Right cardiac atrium (tissue), 5 donors: ENCODE data around the gene ASPN. TPM values are rescaled to one million over a fixed set of nuclear protein-coding genes. Genes with fewer than 3 reads are reported as not detected.
A peak's percentile ranks its signal among the peaks of the same experiment; 100 is the strongest.
"Not testable (repeated sequence)": the region's sequence is repeated elsewhere in the genome, so short reads cannot be mapped to it uniquely, and the experiment has no call there.

Experiments
- ATAC-seq, 2 donors: fragments of 200-7000 bp; cut with Tn5 transposase; one replicate each; pipeline versions ENCODE4 v1.8.0 to v1.9.1; 2020; ENCODE audit warnings: moderate library complexity in 2 of 2, mild to moderate bottlenecking in 1 of 2
- DNase-seq, 3 donors: peaks; one replicate each; pipeline ENCODE4 v3.0.0-alpha.2; 2020
- H3K27ac ChIP-seq: one replicate; pipeline ENCODE4 v1.5.1; 2013; ENCODE audit warnings: mild to moderate bottlenecking, low read length, control low read depth, moderate library complexity
- H3K27me3 ChIP-seq: one replicate; pipeline ENCODE4 v1.6.1; 2013; ENCODE audit not compliant: control insufficient read depth, insufficient read depth
- H3K4me1 ChIP-seq: one replicate; pipeline ENCODE4 v1.6.1; 2013; ENCODE audit warnings: low read length; ENCODE audit not compliant: control insufficient read depth, insufficient read depth
- H3K4me3 ChIP-seq: one replicate; pipeline ENCODE4 v1.5.1; 2013; ENCODE audit warnings: low read length, control low read depth
- H3K9me3 ChIP-seq: one replicate; pipeline ENCODE4 v1.6.1; 2013; ENCODE audit warnings: low read length; ENCODE audit not compliant: control insufficient read depth
- WGBS: extraction: QIAGEN DNeasy Blood & Tissue Kit; methylation state at CpG from one replicate; pipeline ENCODE4 v1.1.7; 2013; 5-methylcytosine and 5-hydroxymethylcytosine counted together
- intact Hi-C, 4 donors: fragments of 100-400 bp; cut with DNase I; formaldehyde crosslinking; loops; one replicate each; pipeline versions ENCODE4 v1.11.0 to v1.14.0; 2022 to 2023
- polyA plus RNA-seq: library from polyadenylated mRNA; stranded (reverse); fragments of 200-250 nt; gene quantifications from one replicate; pipeline ENCODE4 v1.2.3, GENCODE V29; 2013
- total RNA-seq, 4 donors: library from RNA; stranded (reverse); fragmentation: NEBNext Ultra II Directional; extraction: Animal tissue kit (Norgen Biotek cat#: 25700); gene quantifications; one replicate each; pipeline ENCODE4 v1.2.1, GENCODE V29; 2021
- donor health status: healthy with polysubstance abuse.
- donor health status: DM: no; HTN: yes; CAD: no.
- donor health status: DM: no; HTN: no; CAD: no.
- donor health status: DM: no; HTN: yes; CAD: no; lungs with severe emphysema.
- donor health status: DM: yes; HTN: yes; CAD: no.

The ASPN gene
- total and polyA plus RNA-seq, 5 donors, result 7.0 to 18.8 (median 9.8) TPM

DNA sequence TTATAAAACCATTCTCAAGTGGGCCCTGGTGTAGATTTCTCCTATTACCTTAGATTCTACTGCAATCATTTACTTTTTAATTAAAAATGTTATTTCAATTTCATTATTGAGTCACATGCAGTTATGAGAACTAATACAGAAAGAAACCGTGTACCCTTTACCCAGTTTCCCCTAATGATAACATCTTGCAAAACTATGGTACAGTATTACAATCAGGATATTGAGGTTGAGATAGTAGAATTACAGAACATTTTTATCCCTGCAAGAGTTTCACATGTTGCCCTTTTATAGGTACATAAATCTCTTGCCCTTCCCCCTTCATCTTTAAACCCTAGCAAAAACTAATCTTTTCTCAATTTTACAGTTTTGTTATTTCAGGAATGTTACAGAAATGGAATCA, 47.0 kb downstream of the ASPN start:
- WGBS, result 90% methylated on average over 1 of the region's 1 CpG
- intact Hi-C loops, result loop anchor here in 2 of 4 donors (10.0 kb wide), 1 partner anchor 90 kb away; no protein-coding TSS in a partner anchor
- ATAC-seq, result no peak

DNA sequence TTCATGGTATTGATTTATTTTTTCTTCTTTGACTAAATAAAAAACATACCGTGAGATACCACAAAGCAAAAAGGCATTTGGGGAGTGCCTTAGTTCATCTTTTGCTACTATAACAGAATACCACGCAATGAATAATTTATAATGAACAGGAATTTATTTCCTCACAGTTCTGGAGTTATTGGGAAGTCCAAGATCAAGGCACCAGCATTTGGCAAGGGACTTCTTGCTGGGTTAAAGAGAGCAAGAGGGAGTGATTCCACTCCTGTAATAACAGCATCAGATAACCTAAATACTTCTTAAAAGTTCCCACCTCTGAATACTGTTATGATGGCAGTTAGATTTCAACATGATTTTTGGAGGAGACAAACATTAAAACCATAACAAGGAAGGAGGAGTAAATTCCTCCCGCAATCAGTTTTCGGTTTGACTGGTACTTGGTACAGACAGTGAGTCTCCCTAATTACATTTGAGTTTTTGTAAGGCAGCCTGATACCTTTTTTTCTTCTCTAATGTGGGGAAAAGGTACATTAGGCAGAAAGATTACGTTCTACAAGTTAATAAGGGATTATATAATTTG, 49.2 kb downstream of the ASPN start:
- no peak overlapping the region for H3K27ac ChIP-seq

More for the DNA sequence above, 47.0 kb downstream of the ASPN start:
- Histone ChIP-seq H3K27ac (no peak overlapping the region), H3K4me3 (no peak overlapping the region), H3K27me3 (no peaks in the 10 kb centered on the region), H3K4me1 (no peaks in the 10 kb centered on the region), H3K9me3 (no peaks in the 10 kb centered on the region)
- no peak for DNase-seq

DNA sequence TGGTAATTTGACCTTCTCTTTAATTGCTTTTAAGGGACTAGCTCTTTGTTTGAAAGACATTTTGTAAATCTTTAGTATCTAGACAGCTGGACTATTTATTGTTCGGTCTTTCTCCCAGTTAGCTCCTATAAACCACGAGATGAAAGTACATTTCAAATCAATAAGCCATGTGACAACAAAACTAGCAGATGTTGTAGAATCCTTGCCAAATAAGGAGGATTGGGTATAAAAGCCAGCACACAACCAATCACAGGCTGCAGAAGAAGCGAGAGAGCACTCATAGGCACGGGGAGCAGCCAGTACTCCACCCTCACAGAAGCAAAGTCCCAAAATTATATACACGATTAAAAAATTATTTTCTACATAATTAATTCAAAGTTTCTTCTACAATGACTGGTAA, 50.0 kb downstream of the ASPN start:
- H3K27me3 ChIP-seq, result no peaks in the 10 kb centered on the region
- DNase-seq (no peak), ATAC-seq (no peak)
- no peaks in the 10 kb centered on the region for H3K4me1 ChIP-seq
- no peak overlapping the region for H3K4me3 ChIP-seq
- H3K9me3 ChIP-seq, result no peaks in the 10 kb centered on the region
- no peak overlapping the region for H3K27ac ChIP-seq
- 71% methylated on average over 5 of the region's 5 CpGs for WGBS
- intact Hi-C loops, result loop anchor here in 2 of 4 donors (10.0 kb wide), 1 partner anchor 88 kb away; no protein-coding TSS in a partner anchor

More for the DNA sequence above, 49.2 kb downstream of the ASPN start:
- Histone ChIP-seq H3K9me3 (no peaks in the 10 kb centered on the region), H3K4me3 (no peak overlapping the region), H3K4me1 (no peaks in the 10 kb centered on the region), H3K27me3 (no peaks in the 10 kb centered on the region)
- ATAC-seq (no peak), DNase-seq (no peak)
- 93% methylated on average over 5 of the region's 5 CpGs for WGBS
- intact Hi-C loops, result loop anchor here in 2 of 4 donors (10.0 kb wide), 1 partner anchor 88 kb away; no protein-coding TSS in a partner anchor

DNA sequence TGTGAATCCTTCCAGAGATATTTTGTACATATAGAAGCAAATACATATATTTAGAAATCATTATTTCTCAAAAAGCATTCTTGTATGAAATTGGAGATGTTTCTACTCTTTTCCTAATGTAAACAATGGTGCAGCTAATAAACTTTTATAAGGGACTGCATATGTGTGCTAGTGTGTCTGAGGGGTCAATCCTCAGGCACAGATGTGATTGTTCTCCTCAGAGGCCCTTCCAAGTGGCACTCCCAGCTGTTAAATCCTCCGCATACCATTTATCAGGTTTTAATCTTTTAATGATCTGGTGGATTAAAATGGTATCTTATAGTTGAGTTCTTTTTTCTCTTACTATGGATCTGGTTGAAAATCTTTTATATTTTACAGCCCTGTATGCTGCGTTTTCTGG, 52.5 kb downstream of the ASPN start:
- Histone ChIP-seq H3K27me3 (no peaks in the 10 kb centered on the region), H3K9me3 (no peaks in the 10 kb centered on the region), H3K4me1 (no peaks in the 10 kb centered on the region), H3K27ac (no peak overlapping the region), H3K4me3 (no peak overlapping the region)
- 94% methylated on average over 2 of the region's 2 CpGs for WGBS
- DNase-seq, result no peak
- intact Hi-C loops, result loop anchor here in 2 of 4 donors (10.0 kb wide), 1 partner anchor 85 kb away; no protein-coding TSS in a partner anchor
- no peak for ATAC-seq

GRCh38 chr9:92426501-92427145, 55.7 kb downstream of the ASPN start:
- Histone ChIP-seq H3K4me3 (no peak overlapping the region), H3K27me3 (no peaks in the 10 kb centered on the region), H3K4me1 (no peaks in the 10 kb centered on the region), H3K27ac (no peak overlapping the region), H3K9me3 (no peaks in the 10 kb centered on the region)
- DNase-seq (no peak), ATAC-seq (peak in 1 of 2 donors; percentile 16)
- WGBS, result 71% methylated on average over 5 of the region's 5 CpGs
- intact Hi-C loops, result no loop called here

GRCh38 chr9:92425474-92425873, 56.8 kb downstream of the ASPN start:
- H3K4me3 ChIP-seq, result no peak overlapping the region
- intact Hi-C loops, result no loop called here
- DNase-seq, result no peak
- no peaks in the 10 kb centered on the region for H3K9me3 ChIP-seq
- no peaks in the 10 kb centered on the region for H3K4me1 ChIP-seq
- H3K27me3 ChIP-seq, result no peaks in the 10 kb centered on the region
- WGBS, result 49% methylated on average over 2 of the region's 2 CpGs
- H3K27ac ChIP-seq, result no peak overlapping the region
- ATAC-seq, result no peak

DNA sequence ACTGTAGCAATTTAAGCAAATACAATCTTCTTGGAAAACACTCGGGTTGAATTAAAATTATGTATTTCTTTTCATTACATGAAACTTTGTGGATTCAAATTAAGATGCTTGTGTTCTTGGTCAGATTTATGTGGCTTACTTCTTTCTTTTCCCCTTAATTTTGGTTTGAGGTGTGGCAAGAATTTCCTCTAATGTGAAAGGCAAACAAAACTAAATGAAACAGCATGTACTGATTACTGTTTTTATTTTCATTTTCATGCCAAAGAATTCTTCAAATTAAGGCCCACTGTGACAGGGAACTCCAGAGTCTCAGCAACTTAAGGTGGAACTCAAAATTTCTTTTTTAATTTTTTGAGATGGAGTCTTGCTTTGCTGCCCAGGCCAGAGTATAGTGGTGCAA, 58.0 kb downstream of the ASPN start, which contains the start of gene OMD:
TSS of gene OMD (minus strand) at position 132 of the 400 bp plus-strand sequence. CDS start 6,913 bp downstream, outside the sequence.
- DNase-seq (no peak), ATAC-seq (peak in 1 of 2 donors; percentile 82)
- Histone ChIP-seq H3K9me3 (no peaks in the 10 kb centered on the region), H3K27me3 (no peaks in the 10 kb centered on the region), H3K27ac (peak within 1 kb of the TSS; percentile 35), H3K4me1 (no peaks in the 10 kb centered on the region), H3K4me3 (peak within 1 kb of the TSS; percentile 52)
- WGBS, result 57% methylated on average over 1 of the region's 1 CpG
- intact Hi-C loops, result no loop called here

DNA sequence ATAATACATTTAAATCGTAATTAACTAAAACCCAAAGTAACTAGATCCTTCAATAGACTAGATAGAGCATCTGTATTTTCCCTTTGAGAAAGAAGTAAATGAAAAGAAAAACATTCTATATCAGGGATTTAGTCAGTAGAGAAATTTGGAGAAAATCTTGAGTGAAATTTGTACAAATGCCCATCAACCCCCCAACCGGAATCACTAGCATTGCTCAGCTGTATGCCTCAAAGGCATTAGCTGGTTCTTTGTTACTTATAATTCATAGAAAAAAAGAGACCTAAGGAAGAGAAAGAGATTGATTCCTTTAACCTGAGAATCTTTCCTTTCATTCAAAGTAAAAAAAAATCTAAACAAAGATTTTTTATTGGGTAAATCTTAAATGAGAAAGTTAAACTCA, 58.7 kb downstream of the ASPN start:
- H3K27me3 ChIP-seq, result no peaks in the 10 kb centered on the region
- peak overlapping the region; percentile 52 for H3K4me3 ChIP-seq
- DNase-seq, result no peak
- H3K4me1 ChIP-seq, result no peaks in the 10 kb centered on the region
- WGBS, result 75% methylated on average over 2 of the region's 2 CpGs
- intact Hi-C loops, result no loop called here
- H3K27ac ChIP-seq, result no peak overlapping the region
- ATAC-seq, result no peak
- H3K9me3 ChIP-seq, result no peaks in the 10 kb centered on the region

DNA sequence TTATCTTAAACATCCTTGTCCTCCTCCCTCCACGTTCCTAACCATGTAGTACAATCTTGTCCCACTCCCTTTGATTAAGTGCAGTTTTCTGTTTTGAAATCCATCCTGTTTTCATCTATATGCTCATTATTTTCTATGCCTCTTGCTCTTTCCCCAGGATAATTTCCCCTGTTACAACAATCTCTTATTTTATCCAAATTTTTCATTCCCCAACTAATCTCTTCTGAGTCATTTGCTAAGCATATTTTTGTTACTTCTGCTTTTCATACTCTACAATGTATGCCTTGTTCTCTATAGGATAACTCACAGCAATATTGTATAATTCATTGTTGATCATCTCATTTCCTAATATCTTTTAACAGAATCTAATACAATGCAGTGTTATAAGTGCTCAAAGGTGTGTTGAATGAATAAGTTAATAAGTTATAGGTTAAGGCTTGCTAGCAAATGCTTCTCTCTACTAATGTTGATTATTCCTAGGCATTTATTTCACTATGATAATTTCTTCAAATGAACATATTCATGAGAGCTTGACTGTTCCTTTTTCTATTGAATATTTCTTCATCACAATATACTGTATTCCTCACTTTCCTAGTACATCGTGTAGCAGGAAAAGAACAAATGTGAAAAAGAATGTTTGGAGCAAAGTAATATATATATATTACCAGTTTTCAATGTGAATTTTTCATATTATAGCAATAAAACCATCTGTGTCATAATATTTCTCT, 59.5 kb downstream of the ASPN start:
- no peaks in the 10 kb centered on the region for H3K27me3 ChIP-seq
- DNase-seq (no peak), ATAC-seq (no peak)
- no peaks in the 10 kb centered on the region for H3K4me1 ChIP-seq
- intact Hi-C loops, result no loop called here
- H3K27ac ChIP-seq, result no peak overlapping the region
- H3K4me3 ChIP-seq, result no peak overlapping the region
- 68% methylated on average over 2 of the region's 2 CpGs for WGBS
- no peaks in the 10 kb centered on the region for H3K9me3 ChIP-seq

DNA sequence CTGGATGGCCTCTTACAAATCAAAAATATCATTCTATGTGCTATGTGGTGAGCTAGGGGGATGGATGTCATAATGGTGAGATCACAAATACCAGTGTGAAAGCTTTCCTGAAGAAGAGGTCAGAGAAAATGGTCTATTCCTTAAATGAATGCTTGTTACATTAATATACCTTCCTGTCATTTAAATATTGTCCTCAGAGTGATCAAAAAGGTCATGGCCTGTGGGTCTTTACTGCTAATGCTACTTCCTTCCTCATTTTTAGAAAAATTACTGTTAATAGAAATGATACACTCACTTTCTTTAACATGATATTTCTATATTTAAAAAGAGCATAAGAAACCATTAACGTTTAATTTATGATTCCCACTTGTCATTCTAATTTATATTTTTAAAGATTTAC, 67.7 kb downstream of the ASPN start:
- H3K4me3 ChIP-seq, result no peak overlapping the region
- DNase-seq, result no peak
- ATAC-seq, result no peak

DNA sequence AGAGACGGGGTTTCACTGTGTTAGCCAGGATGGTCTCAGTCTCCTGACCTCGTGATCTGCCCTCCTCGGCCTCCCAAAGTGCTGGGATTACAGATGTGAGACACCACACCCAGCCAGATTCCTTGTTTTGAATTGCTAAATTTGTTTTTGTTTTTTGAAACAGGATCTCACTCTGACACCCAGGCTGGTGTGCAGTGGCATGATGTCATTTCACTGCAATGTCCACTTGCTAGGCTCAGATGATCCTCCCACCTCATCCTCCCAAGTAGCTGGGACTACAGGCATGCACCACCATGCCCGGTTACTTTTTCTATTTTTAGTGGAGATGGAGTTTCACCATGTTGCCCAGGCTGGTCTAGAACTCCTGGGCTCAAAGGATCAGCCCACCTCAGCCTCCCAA, 71.1 kb downstream of the ASPN start:
- DNase-seq, H3K27ac ChIP-seq, intact Hi-C loops, H3K4me1 ChIP-seq, ATAC-seq, H3K27me3 ChIP-seq, H3K9me3 ChIP-seq, H3K4me3 ChIP-seq: not testable (repeated sequence)
- WGBS, result 70% methylated on average over 4 of the region's 4 CpGs

More for the DNA sequence above, 67.7 kb downstream of the ASPN start:
- Histone ChIP-seq H3K27ac (no peak overlapping the region), H3K4me1 (no peaks in the 10 kb centered on the region), H3K9me3 (no peaks in the 10 kb centered on the region), H3K27me3 (no peaks in the 10 kb centered on the region)
- 57% methylated on average over 1 of the region's 1 CpG for WGBS
- intact Hi-C loops, result no loop called here
